ENCODE results near the gene PNMT. TPM values are rescaled to one million over a fixed set of nuclear protein-coding genes. Genes with fewer than 3 reads are reported as not detected.
A peak's percentile ranks its signal among the peaks of the same experiment; 100 is the strongest.

Gene PNMT
- total and polyA plus RNA-seq, 2 of the 13 experiments (the other 11 are each of a cell fraction or from before 2014, with no cell fraction given) = 0.25 TPM; not detected in 1

- peaks cover 15 to 18% of the 10 kb centered on the region in 2 experiments; a peak in 4 of 5 replicates for H3K36me3 ChIP-seq (replicated peaks in 1 of 2; ENCODE audit: control insufficient read depth in 1 of 2, insufficient read depth in 2 of 2, low read length in 2 of 2)
- no peak overlapping the region for H2AFZ ChIP-seq (ENCODE audit: low read length)
- ChIA-PET POLR2A (interaction anchor here (0.8 to 1.8 kb wide), 6 partner anchors 10 to 89 kb away, joined by 3 to 7 read pairs (median 4); no protein-coding TSS in a partner anchor), CTCF (ENCODE audit: low intra/inter-chr PET ratio, low total read pairs) (interaction anchor here (3.6 kb wide), 1 partner anchor 41 kb away, joined by 22 read pairs; no protein-coding TSS in a partner anchor)
- H3K4me1 ChIP-seq (ENCODE audit: insufficient read depth, low read length) = peaks cover 55% of the 10 kb centered on the region
- peak overlapping the region in 1 of 3 experiments; percentile 45; a peak in 2 of 6 replicates for H3K4me3 ChIP-seq (replicated peaks in 1 of 3; ENCODE audit: insufficient read depth in 1 of 3, low read depth in 2 of 3, low read length in 3 of 3)
- TSS peak; percentile 42 for BruUV-seq (replicated peaks)
- no peaks in the 10 kb centered on the region for H3K9me3 ChIP-seq (ENCODE audit: low read length)
- FAIRE-seq = peak; percentile 63
- no peaks in the 10 kb centered on the region for H3K79me2 ChIP-seq (ENCODE audit: insufficient read depth, low read length)
- in situ Hi-C loops (cut with HindIII; ENCODE audit: extremely low pct_ligation_motif_present, low pct_unique_long_range_greater_than_20kb) = no loop called here
- peak overlapping the region; percentile 59 for H3K4me2 ChIP-seq (ENCODE audit: low read depth, low read length)
- peak; percentile 63 for ATAC-seq
- peak overlapping the region; percentile 7; the same call in 1 of the 2 replicates for H3K9ac ChIP-seq (ENCODE audit: insufficient read depth, low read depth, low read length)
- H3K27ac ChIP-seq (ENCODE audit: extremely low read length, insufficient read depth, low read length) = no peak overlapping the region
- WGBS (ENCODE audit: low lambda C conversion rate) = 6% methylated on average over 15 of the region's 17 CpGs
- H4K20me1 ChIP-seq (ENCODE audit: insufficient read depth, low read length) = no peaks in the 10 kb centered on the region
- intact Hi-C loops (cut with micrococcal nuclease; ENCODE audit: unreplicated experiment) = no loop called here
- H3K27me3 ChIP-seq (ENCODE audit: control insufficient read depth in 1 of 2, insufficient read depth in 2 of 2, low read length in 2 of 2) = peaks cover 5 to 27% of the 10 kb centered on the region in 2 experiments
- peak; percentile 50 for DNase-seq (ENCODE audit: low spot score)
- TF ChIP-seq ZNF260 (CRISPR knock-in tag; IDR thresholded peaks at IDR 0.05; ENCODE audit: borderline replicate concordance, low read depth) (no peak), ZNF543 (CRISPR knock-in tag; IDR thresholded peaks at IDR 0.05) (no peak), ZFX (CRISPR knock-in tag; IDR thresholded peaks at IDR 0.05; ENCODE audit: low read depth) (peak; percentile 46; the same call in 1 of the 2 replicates), CREBL2 (CRISPR knock-in tag; IDR thresholded peaks at IDR 0.05; ENCODE audit: borderline replicate concordance) (0 out of 2 replicates have a peak, but pooled peaks have one; percentile 58), ZBTB37 (CRISPR knock-in tag; IDR thresholded peaks at IDR 0.05) (no peak), ZNF30 (CRISPR knock-in tag; IDR thresholded peaks at IDR 0.05) (no peak), IKZF4 (CRISPR knock-in tag; IDR thresholded peaks at IDR 0.05; ENCODE audit: borderline replicate concordance, low read depth, not compliant biosample characterization) (no peak), TFE3 (CRISPR knock-in tag; IDR thresholded peaks at IDR 0.05) (no peak), PAF1 (CRISPR knock-in tag; IDR thresholded peaks at IDR 0.05) (no peak), PCBP1 (IDR thresholded peaks at IDR 0.05; ENCODE audit: borderline replicate concordance, low read depth, low read length) (0 out of 2 replicates have a peak, but pooled peaks have one; percentile 37), SPEN (CRISPR knock-in tag; IDR thresholded peaks at IDR 0.05; ENCODE audit: low read depth) (0 out of 2 replicates have a peak, but pooled peaks have one; percentile 12), RXRA (CRISPR knock-in tag; IDR thresholded peaks at IDR 0.05) (0 out of 2 replicates have a peak, but pooled peaks have one; percentile 37), SIN3A (IDR thresholded peaks at IDR 0.05; ENCODE audit: borderline replicate concordance, low read depth, low read length) (peak; percentile 31; the same call in 1 of the 2 replicates), DNMT1 (CRISPR knock-in tag; IDR thresholded peaks at IDR 0.05) (no peak), GABPA (IDR thresholded peaks at IDR 0.05; ENCODE audit: low read depth, low read length) (no peak), GABPA (CRISPR knock-in tag; IDR thresholded peaks at IDR 0.05; ENCODE audit: low read depth) (no peak)
Observed at GRCh38 chr17:39663688-39664580, 4.3 kb upstream of the PNMT start.
